Body of pancreas (tissue), 4 donors: ENCODE measurements around the gene OMA1.

Experiments used
- CTCF ChIP-seq, 7 experiments: fragments of 450-650 bp in 4 of 7; fragments of 200-600 bp in 3 of 7; sonication (generic) in 3 of 7; IDR thresholded peaks; one replicate each; pipeline ENCODE4 v1.5.1; 2016 to 2019; ENCODE audit warnings: antibody characterized with exemption in 7 of 7
- POLR2A ChIP-seq, 3 donors: fragments of 450-650 bp; IDR thresholded peaks; one replicate each; pipeline ENCODE4 v1.6.1; 2016; ENCODE audit warnings: antibody characterized with exemption in 3 of 3, mild to moderate bottlenecking in 2 of 3

GRCh38 chr1:58459911-58460310 is 86.6 kb downstream of the OMA1 start:
- TF ChIP-seq CTCF (IDR thresholded peaks at IDR 0.05) (no peak), POLR2A (IDR thresholded peaks at IDR 0.05) (no peak)
